Neural progenitor cell (in vitro differentiated cells): ENCODE data around the gene SCML1.

Source experiments
- EZH2 ChIP-seq: fragments of 200-600 bp; sonication (generic); IDR thresholded peaks from 2 replicates; pipeline ENCODE4 v1.6.1; 2017; ENCODE audit warnings: antibody characterized with exemption, mild to moderate bottlenecking, moderate library complexity
- EZH2phosphoT487 ChIP-seq: fragments of 200-600 bp; sonication (generic); IDR thresholded peaks from 2 replicates; pipeline ENCODE4 v1.6.1; 2017; ENCODE audit warnings: antibody characterized with exemption
- TF ChIP-seq, protein P1 (sequence below): fragments of 200-600 bp; sonication (generic); IDR thresholded peaks from 2 replicates; pipeline ENCODE4 v1.5.1; 2017; ENCODE audit warnings: antibody characterized with exemption, mild to moderate bottlenecking

DNA sequence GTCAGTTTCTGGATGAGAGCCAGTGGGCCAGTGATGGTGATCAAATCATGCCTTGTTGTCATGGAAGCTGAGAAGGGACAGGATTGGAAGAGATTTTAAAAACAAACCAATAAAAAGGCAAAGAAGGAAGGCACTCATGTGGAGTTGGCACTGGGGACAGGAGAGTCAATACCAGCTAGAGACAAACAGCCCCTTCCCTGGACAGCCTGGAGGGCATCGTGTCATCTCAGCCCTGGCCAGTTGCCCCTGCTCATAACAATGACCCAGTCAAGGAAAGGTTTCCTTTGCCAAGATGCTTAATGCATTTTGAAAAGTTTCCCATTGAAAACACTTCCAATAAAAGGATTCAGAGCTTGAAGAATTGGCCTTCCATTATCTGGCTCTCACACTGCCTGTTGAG, 55.5 kb downstream of the SCML1 start:
- TF ChIP-seq, protein P1, sequence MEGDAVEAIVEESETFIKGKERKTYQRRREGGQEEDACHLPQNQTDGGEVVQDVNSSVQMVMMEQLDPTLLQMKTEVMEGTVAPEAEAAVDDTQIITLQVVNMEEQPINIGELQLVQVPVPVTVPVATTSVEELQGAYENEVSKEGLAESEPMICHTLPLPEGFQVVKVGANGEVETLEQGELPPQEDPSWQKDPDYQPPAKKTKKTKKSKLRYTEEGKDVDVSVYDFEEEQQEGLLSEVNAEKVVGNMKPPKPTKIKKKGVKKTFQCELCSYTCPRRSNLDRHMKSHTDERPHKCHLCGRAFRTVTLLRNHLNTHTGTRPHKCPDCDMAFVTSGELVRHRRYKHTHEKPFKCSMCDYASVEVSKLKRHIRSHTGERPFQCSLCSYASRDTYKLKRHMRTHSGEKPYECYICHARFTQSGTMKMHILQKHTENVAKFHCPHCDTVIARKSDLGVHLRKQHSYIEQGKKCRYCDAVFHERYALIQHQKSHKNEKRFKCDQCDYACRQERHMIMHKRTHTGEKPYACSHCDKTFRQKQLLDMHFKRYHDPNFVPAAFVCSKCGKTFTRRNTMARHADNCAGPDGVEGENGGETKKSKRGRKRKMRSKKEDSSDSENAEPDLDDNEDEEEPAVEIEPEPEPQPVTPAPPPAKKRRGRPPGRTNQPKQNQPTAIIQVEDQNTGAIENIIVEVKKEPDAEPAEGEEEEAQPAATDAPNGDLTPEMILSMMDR = no peak
- TF ChIP-seq EZH2phosphoT487 (no peak), EZH2 (no peak)
